GM12878 (cell line): Measurements from ENCODE around the gene ZNF480. TPM values are rescaled to one million over a fixed set of nuclear protein-coding genes. Genes with fewer than 3 reads are reported as not detected.
A peak's percentile ranks its signal among the peaks of the same experiment; 100 is the strongest.

Source experiments
- BCL11A ChIP-seq: IDR thresholded peaks from 2 replicates; pipeline ENCODE4 v1.6.1; 2011; ENCODE audit warnings: low read depth, low read length
- BHLHE40 ChIP-seq, 2 experiments: fragments of 450-650 bp in 1 of 2; IDR thresholded peaks; 2 replicates each; pipeline ENCODE4 v1.6.1; 2011 to 2017; ENCODE audit warnings: low read depth in 2 of 2, borderline replicate concordance in 1 of 2, improper control_type of control experiment in 1 of 2, low read length in 1 of 2, mild to moderate bottlenecking in 1 of 2
- CBX5 ChIP-seq: sonication (generic); IDR thresholded peaks from 2 replicates; pipeline ENCODE4 v1.6.1; 2016; ENCODE audit warnings: low read depth, moderate library complexity, mild to moderate bottlenecking, inconsistent platforms
- ETV6 ChIP-seq, 2 experiments: fragments of 450-650 bp in 1 of 2; IDR thresholded peaks in 1 of 2; conservative IDR thresholded peaks in 1 of 2; 2 replicates each; pipeline ENCODE4 v1.6.1; 2014; ENCODE audit warnings: antibody characterized with exemption in 1 of 2, borderline replicate concordance in 1 of 2, low read depth in 1 of 2, mild to moderate bottlenecking in 1 of 2, moderate library complexity in 1 of 2
- IRF4 ChIP-seq: IDR thresholded peaks from 2 replicates; pipeline ENCODE4 v1.6.1; 2011; ENCODE audit warnings: low read depth, low read length
- MTA3 ChIP-seq: IDR thresholded peaks from 2 replicates; pipeline ENCODE4 v1.6.1; 2012; ENCODE audit warnings: low read length, inconsistent platforms, borderline replicate concordance
- NR2F1 ChIP-seq: fragments of 450-650 bp; conservative IDR thresholded peaks from 2 replicates; pipeline ENCODE4 v1.6.1; 2017; ENCODE audit warnings: mild to moderate bottlenecking
- POLR2A ChIP-seq: IDR thresholded peaks from 2 replicates; pipeline ENCODE4 v1.6.1; 2011; ENCODE audit warnings: low read depth, mild to moderate bottlenecking, low read length
- RAD21 ChIP-seq: IDR thresholded peaks from 2 replicates; pipeline ENCODE4 v1.6.1; 2011; ENCODE audit warnings: mild to moderate bottlenecking, low read depth, low read length, moderate library complexity; ENCODE audit not compliant: insufficient read depth
- RB1 ChIP-seq: fragments of 450-650 bp; formaldehyde crosslinking; IDR thresholded peaks from 2 replicates; pipeline ENCODE4 v1.6.1; 2017; ENCODE audit warnings: mild to moderate bottlenecking, borderline replicate concordance
- SIX5 ChIP-seq: IDR thresholded peaks from 2 replicates; pipeline ENCODE4 v1.6.1; 2011; ENCODE audit warnings: mild to moderate bottlenecking, low read depth, low read length, moderate library complexity; ENCODE audit not compliant: severe bottlenecking
- SRF ChIP-seq, 2 experiments: IDR thresholded peaks; 2 replicates each; pipeline ENCODE4 v1.6.1; 2011; ENCODE audit warnings: low read depth in 2 of 2, low read length in 2 of 2, mild to moderate bottlenecking in 1 of 2, moderate library complexity in 1 of 2
- TCF12 ChIP-seq: IDR thresholded peaks from 2 replicates; pipeline ENCODE4 v1.6.1; 2011; ENCODE audit warnings: low read depth, mild to moderate bottlenecking, low read length
- YY1 ChIP-seq: IDR thresholded peaks from 2 replicates; pipeline ENCODE4 v1.6.1; 2011; ENCODE audit warnings: low read depth, mild to moderate bottlenecking, low read length
- ZNF217 ChIP-seq: fragments of 450-650 bp; IDR thresholded peaks from 2 replicates; pipeline ENCODE4 v1.6.1; 2017; ENCODE audit warnings: antibody characterized with exemption, mild to moderate bottlenecking
- polyA plus RNA-seq, 11 experiments: library from polyadenylated mRNA; depleted of rRNA in 4 of 11; unstranded in 6 of 11; stranded (reverse) in 5 of 11; fragments of >200 nt; fragmentation: Nextera tagmentation in 4 of 11; fragmentation: Illumina TruSeq in 1 of 11; extraction: Ambion mirVana in 4 of 11; extraction: Trizol in 1 of 11; gene quantifications; 1 replicate in 1 of 11; 2 replicates in 10 of 11; pipeline versions ENCODE4 v1.2.1 to v1.2.3, GENCODE V29; 2011 to 2016; ENCODE audit warnings: inconsistent platforms in 2 of 11, missing spikeins in 2 of 11, low read depth in 1 of 11
- total RNA-seq, 4 experiments: library from RNA; depleted of rRNA in 3 of 4; stranded (reverse); fragments of >200 nt in 3 of 4; fragmentation: Illumina TruSeq in 1 of 4; extraction: Trizol in 1 of 4; gene quantifications; 2 replicates each; pipeline versions ENCODE4 v1.2.1 to v1.2.3, GENCODE V29; 2013 to 2021
- TF ChIP-seq, protein P1 (sequence below): fragments of 450-650 bp; IDR thresholded peaks from 2 replicates; pipeline ENCODE4 v1.6.1; 2017; ENCODE audit warnings: mild to moderate bottlenecking, moderate library complexity
- TF ChIP-seq, protein P2 (sequence below): fragments of 450-650 bp; IDR thresholded peaks from 2 replicates; pipeline ENCODE4 v1.6.1; 2016; ENCODE audit warnings: mild to moderate bottlenecking
- TF ChIP-seq, protein P3 (sequence below): fragments of 450-650 bp; IDR thresholded peaks from 2 replicates; pipeline ENCODE4 v1.6.1; 2018; ENCODE audit warnings: mild to moderate bottlenecking, low read depth, moderate library complexity; ENCODE audit not compliant: partially characterized antibody
- TF ChIP-seq, protein P4 (sequence below): fragments of 450-650 bp; IDR thresholded peaks from 2 replicates; pipeline ENCODE4 v1.6.1; 2018; ENCODE audit warnings: borderline replicate concordance, mild to moderate bottlenecking; ENCODE audit not compliant: partially characterized antibody

The ZNF480 gene
- total and polyA plus RNA-seq, 10 of the 15 experiments (the other 5 are each of a cell fraction or from before 2014, with no cell fraction given), result 6.6 to 26.5 (median 16.8) TPM

DNA sequence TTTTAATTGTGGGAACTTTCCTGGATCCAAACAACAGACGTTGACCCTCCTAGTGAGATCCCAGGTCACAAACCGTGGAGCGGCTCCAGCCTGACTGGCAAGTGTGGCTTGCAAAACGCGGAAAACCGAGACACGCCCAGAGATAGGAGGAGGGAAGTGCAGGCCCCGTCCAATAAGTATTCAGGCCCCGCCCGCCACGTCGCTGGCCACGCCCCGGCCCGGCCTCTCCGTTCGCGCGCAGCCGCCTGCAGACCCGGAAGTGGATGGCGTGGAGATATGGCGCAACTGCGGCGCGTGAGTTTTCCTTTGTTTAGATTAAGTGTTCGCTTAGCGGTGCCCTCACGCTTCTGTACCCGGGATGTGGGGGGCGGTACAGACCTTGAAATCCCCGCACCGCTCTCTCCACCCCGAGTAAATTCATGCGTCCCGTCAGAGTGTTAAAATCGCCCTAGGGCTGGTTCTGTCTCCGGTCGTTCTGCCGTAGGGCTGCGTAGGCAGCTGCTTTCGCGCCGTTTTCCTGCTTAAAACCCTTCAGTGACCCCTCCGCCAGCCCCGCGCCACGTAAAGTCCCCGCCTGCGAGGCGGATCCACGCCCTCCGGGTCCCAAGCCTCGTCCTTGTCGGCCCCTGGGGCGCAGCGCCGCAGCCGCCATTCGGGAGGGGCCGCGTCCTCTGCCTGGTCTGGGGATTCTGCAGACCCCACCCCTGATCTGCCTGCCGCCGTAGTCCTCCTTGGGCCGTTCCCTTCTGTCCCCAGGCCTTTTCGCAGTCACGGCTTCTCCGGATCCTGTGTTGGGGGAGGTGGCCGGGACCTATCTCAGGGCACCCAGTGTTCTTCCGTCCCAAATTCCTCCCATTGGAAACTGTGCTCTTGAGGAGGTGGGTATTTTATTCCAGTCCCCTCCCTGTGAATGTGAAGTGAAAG lies 27.4 kb upstream of the ZNF480 start, which contains the start of gene ZNF766 (continued):
- TF ChIP-seq SIX5 (no peak), RAD21 (0 out of 2 replicates have a peak, but pooled peaks have one; percentile 1), ETV6 (conservative IDR thresholded peaks at IDR 0.05 in 1 of 2, IDR thresholded peaks at IDR 0.05 in 1 of 2; ENCODE audit: borderline replicate concordance in 1 of 2, low read depth in 1 of 2) (no peak), RB1 (peak; percentile 78; the same call in 1 of the 2 replicates), POLR2A (peak; percentile 91), BHLHE40 (IDR thresholded peaks at IDR 0.05; ENCODE audit: borderline replicate concordance in 1 of 2, low read depth in 2 of 2, low read length in 1 of 2) (peak; percentile 55 to 68), YY1 (peak; percentile 87), SRF (IDR thresholded peaks at IDR 0.05; ENCODE audit: low read depth in 2 of 2, low read length in 2 of 2) (no peak), BCL11A (no peak), MTA3 (no peak), CBX5 (peak; percentile 7; the same call in 1 of the 2 replicates), TCF12 (no peak), ZNF217 (no peak), NR2F1 (no peak), IRF4 (no peak)
- TF ChIP-seq, protein P1, sequence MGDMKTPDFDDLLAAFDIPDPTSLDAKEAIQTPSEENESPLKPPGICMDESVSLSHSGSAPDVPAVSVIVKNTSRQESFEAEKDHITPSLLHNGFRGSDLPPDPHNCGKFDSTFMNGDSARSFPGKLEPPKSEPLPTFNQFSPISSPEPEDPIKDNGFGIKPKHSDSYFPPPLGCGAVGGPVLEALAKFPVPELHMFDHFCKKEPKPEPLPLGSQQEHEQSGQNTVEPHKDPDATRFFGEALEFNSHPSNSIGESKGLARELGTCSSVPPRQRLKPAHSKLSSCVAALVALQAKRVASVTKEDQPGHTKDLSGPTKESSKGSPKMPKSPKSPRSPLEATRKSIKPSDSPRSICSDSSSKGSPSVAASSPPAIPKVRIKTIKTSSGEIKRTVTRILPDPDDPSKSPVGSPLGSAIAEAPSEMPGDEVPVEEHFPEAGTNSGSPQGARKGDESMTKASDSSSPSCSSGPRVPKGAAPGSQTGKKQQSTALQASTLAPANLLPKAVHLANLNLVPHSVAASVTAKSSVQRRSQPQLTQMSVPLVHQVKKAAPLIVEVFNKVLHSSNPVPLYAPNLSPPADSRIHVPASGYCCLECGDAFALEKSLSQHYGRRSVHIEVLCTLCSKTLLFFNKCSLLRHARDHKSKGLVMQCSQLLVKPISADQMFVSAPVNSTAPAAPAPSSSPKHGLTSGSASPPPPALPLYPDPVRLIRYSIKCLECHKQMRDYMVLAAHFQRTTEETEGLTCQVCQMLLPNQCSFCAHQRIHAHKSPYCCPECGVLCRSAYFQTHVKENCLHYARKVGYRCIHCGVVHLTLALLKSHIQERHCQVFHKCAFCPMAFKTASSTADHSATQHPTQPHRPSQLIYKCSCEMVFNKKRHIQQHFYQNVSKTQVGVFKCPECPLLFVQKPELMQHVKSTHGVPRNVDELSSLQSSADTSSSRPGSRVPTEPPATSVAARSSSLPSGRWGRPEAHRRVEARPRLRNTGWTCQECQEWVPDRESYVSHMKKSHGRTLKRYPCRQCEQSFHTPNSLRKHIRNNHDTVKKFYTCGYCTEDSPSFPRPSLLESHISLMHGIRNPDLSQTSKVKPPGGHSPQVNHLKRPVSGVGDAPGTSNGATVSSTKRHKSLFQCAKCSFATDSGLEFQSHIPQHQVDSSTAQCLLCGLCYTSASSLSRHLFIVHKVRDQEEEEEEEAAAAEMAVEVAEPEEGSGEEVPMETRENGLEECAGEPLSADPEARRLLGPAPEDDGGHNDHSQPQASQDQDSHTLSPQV, result no peak
- TF ChIP-seq, protein P2, sequence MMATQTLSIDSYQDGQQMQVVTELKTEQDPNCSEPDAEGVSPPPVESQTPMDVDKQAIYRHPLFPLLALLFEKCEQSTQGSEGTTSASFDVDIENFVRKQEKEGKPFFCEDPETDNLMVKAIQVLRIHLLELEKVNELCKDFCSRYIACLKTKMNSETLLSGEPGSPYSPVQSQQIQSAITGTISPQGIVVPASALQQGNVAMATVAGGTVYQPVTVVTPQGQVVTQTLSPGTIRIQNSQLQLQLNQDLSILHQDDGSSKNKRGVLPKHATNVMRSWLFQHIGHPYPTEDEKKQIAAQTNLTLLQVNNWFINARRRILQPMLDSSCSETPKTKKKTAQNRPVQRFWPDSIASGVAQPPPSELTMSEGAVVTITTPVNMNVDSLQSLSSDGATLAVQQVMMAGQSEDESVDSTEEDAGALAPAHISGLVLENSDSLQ, result peak; percentile 57
- TF ChIP-seq, protein P3, sequence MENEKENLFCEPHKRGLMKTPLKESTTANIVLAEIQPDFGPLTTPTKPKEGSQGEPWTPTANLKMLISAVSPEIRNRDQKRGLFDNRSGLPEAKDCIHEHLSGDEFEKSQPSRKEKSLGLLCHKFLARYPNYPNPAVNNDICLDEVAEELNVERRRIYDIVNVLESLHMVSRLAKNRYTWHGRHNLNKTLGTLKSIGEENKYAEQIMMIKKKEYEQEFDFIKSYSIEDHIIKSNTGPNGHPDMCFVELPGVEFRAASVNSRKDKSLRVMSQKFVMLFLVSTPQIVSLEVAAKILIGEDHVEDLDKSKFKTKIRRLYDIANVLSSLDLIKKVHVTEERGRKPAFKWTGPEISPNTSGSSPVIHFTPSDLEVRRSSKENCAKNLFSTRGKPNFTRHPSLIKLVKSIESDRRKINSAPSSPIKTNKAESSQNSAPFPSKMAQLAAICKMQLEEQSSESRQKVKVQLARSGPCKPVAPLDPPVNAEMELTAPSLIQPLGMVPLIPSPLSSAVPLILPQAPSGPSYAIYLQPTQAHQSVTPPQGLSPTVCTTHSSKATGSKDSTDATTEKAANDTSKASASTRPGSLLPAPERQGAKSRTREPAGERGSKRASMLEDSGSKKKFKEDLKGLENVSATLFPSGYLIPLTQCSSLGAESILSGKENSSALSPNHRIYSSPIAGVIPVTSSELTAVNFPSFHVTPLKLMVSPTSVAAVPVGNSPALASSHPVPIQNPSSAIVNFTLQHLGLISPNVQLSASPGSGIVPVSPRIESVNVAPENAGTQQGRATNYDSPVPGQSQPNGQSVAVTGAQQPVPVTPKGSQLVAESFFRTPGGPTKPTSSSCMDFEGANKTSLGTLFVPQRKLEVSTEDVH, result peak; percentile 76
- TF ChIP-seq, protein P4, sequence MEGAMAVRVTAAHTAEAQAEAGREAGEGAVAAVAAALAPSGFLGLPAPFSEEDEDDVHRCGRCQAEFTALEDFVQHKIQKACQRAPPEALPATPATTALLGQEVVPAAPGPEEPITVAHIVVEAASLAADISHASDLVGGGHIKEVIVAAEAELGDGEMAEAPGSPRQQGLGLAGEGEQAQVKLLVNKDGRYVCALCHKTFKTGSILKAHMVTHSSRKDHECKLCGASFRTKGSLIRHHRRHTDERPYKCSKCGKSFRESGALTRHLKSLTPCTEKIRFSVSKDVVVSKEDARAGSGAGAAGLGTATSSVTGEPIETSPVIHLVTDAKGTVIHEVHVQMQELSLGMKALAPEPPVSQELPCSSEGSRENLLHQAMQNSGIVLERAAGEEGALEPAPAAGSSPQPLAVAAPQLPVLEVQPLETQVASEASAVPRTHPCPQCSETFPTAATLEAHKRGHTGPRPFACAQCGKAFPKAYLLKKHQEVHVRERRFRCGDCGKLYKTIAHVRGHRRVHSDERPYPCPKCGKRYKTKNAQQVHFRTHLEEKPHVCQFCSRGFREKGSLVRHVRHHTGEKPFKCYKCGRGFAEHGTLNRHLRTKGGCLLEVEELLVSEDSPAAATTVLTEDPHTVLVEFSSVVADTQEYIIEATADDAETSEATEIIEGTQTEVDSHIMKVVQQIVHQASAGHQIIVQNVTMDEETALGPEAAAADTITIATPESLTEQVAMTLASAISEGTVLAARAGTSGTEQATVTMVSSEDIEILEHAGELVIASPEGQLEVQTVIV, result peak; percentile 87
